GM21447 (cell line): ENCODE measurements around the gene PPP1R14B.

Experiments used
- ATAC-seq: cut with Tn5 transposase; IDR thresholded peaks from one replicate; pipeline ENCODE4 v1.9.1; 2021; ENCODE audit not compliant: unreplicated experiment

The PPP1R14B gene

DNA sequence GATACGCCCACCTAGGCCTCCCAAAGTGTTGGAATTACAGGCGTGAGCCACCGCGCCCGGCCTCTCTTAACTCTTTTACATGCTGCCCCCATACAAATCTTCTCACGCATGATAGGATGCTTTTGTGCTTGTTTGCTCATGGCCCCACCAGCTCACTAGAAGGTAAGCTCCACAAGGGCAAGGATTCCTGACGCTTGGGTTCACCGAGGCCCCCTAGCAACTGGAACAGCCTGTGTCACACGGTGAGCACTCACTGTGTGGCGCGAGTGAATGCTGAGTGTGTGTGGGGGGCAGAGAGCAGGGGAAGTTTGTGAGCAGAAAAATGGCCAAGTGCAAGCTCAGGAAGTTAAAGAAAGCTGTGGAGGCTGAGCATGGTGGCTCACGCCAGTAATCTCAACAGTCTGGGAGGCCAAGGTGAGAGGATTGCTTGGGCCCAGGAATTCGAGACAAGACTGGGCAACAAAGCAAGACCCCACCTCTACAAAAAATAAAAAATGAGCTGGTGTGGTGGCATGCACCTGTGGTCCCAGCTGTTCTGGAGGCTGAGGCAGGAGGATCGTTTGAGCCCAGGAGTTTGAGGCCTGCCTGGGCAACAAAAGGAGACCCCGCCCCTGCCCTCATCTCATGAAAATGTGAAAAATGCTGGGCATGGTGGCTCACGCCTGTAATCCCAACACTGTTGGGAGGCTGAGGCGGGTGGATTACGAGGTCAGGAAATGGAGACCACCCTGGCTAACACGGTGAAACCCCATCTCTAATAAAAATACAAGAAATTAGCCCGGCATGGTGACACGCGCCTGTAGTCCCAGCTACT is 35.4 kb upstream of the PPP1R14B start:
- no peak for ATAC-seq

DNA sequence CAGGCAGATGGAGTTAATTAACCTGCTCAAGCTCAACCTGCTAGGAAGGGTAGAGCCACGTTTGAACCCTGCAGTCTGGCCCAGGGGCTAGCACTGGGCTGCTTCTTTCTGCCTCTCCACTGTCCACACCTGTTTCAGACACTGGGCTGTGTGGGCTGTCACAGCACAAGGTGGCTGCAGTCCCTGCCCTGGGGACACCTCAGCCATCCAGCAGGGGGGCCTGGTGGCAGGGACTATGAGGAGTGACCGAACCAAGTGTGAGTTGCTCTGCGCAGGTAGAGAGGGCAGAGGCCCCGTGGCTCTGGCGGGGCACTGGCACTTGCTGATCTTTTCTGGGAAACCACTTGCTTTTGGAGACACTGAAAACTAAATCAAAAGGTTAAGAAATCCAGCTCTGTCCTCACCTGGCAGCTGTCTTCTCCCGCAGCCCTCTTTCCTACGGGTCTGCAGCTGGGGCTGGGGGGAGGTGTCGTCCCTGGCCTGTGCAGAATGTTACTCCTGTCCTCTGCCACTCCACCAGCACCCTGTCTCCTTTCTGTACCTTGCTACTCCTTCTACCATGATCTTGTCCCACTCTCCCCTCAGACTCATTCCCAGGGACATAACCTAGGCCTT is 31.9 kb upstream of the PPP1R14B start:
- ATAC-seq, result no peak

DNA sequence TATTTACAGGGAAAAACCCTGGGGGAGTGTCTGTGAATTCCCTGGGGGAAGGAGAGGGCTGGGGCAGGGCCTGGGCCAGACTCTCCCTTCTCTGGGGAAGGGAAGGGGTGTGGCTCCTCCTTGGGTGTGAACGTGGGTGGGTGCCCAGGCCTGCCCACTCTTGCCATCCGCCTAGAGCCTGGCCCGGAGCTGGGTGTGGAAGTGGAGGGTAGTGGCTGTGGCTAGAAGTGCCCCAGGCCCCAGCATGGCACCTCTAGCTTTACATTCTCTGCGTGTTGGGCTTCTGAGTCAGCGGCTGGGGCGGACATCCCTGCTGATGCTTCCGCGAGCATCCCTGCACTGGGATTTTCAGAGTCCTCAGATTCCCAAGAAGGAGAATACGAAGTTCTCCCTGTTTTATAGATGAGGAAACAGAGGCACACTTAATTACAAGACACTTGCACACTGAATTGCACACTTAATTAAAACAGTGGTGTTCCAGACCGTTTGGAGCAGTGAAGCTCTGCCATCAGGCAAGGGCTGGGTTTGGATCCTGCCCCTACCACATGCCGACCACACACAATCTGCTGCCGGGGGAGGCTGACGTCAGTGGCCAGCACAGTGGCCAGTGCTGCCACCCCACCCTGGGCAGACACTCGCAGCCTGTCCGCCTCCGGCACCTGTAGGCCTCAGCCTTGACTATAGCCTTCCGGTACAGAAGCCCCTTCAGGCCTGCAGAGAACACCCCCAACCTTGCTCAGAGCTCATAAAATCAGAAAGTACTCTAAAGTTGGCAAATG is 30.1 kb upstream of the PPP1R14B start:
- no peak for ATAC-seq

DNA sequence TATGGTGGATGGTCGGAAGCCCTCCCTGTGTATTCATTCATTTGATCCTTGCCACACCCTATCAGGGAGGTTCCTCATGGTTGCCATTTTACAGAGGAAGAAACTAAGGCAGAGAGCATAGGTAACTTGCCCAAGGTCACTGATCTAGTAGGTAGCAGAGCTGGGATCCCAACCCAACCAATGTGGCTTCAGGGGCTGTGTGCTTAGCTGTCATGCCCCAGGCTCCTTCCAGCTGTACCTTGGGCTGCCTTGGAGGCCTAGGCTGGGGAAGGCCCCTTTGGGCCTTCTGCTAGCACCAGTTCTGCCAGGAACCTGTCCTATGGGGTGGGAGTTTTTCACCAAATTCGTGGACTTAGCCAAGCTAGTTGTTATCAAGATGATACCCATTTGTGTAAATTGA is 29.1 kb upstream of the PPP1R14B start:
- ATAC-seq, result no peak

DNA sequence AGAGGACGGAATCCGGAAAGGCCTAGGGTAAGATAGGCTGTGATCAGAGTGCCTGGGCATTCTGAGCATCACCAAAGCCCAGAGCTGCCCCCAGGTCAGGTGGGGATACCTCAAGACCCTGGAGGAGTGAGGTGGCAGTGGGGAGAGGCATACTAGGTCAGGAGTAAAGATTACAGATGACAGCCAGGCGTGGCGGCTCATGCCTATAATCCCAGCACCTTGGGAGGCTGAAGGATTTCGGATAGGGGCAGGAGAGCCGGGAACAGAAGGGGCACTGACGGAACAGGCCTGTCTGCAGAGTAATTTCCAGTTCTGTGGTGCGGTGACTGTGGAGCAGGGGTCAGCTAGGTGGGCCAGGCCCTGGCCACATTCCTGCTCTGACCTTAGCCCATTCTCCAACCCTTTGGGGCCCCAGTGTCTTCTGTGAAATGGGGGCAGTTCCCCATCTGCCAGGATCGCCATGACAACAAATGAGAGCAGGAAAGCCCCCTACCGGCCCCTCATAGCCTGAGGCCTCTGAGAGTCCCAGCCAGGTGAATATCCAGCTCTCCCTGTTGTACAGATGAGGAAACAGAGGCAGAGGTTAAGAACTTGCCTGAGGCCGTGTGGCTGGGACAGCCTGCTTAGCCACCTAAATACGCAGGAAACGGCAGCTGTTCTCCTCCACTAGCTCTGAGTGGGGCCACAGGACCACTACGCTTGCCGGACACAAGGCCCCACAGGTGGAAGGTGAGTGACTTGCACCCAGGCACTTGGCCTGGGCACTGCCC is 28.5 kb upstream of the PPP1R14B start:
- no peak for ATAC-seq

DNA sequence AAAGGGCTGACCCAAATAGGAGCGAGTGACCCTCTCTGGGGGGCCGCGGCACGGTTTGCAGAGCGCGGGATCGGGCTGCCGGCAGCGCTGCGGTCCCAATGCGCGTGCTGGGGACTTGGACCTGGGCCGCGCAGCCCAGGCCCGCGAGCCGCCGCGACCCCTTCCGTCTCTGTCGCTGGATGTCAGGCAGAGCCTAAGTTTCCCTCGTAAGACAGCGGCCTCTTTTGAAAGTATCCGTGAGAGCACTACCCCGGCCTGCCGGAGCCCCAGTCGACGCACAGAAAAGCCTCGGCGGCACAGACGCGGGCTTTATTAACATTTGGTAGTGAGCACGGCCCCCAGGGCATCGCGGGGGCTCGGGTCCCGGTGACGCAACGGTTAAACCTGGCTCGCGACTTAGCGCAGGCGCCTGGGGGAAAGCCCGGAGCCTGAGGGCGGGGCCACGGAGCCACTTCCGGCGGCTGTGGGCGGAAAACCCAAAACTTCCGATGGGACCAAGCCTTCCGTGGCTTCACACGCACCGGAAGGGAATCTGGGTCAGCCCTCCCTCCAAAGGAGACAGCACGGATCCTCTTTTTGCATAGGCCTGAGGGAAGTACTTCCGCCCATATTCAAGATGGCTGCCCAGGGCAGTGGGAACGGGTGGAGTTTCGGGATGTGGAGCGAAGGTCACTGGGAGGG is 22.9 kb upstream of the PPP1R14B start:
- peak; percentile 66 for ATAC-seq

DNA sequence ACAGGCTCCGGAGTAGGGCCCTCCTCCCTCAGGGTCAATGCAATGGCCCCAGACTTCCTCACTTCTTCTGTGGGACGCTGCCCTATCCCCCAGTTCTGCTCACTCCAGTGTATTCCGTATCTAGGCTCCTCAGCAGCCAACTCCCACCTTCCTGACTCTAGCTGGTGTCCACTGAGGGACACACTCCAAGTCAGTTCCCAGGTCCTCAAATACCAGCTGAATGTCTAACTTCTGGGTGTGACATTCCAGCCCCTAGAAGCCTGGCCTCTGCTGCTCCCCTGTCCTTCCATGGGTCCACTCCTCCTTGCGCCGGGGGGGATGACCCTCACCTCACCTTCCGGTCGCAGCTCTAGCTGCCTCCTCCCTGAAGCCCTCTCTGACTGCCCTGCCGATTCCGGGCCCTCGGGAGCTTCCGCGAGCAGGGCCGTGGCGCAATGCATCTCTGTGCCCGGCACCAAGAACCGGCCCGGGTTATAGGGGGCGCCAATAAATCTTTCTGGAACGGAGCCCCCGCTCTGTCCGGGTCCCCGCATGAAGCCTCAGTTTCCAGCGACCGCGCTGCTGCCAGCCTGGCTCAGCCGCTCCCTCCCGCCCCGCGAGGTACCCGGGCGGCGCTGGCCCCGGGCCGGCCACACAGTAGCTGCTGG is 22.3 kb upstream of the PPP1R14B start:
- ATAC-seq, result peak; percentile 6

DNA sequence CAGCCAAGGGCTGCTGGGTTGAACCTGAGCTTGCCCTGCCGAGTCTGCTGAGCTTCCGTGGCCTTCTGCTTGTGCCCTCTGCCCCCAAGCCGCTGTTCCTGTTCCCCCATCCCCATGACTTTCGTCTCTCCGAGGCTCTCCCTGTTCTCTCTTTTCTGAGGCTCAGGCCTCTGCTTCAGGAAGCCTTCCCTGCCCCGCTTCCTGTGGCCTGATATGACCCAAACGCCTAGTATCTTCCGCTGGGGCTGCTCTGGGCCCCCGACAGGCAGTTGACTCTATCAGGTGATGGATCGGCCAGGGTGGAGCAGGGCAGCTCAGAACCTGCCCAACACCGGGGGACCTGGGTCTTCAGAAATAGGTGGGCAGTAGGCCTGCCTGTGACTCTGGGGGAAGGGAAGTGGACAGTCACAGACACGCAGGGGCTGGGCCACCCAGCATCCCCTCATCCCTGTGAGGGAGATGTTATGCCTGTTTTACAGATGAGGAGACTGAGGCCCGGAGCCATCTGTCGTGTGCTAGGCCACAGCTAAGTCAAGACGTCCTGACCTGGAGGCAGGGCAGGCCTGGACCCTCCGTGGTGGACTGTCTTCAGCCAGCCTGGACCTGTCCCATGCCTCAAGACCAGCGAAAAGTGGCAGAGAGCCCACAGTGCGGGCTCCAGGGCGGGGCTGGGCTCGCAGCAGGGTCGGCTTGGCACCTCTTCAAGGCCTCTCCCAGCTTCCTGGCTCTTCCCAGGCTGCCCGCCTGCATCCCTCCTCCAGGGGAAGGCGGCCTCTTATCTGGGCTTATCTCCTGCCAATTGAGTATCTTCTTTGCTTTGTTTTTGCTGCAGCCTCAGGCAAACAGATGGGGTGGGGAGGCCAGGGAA is 21.5 kb upstream of the PPP1R14B start:
- no peak for ATAC-seq

DNA sequence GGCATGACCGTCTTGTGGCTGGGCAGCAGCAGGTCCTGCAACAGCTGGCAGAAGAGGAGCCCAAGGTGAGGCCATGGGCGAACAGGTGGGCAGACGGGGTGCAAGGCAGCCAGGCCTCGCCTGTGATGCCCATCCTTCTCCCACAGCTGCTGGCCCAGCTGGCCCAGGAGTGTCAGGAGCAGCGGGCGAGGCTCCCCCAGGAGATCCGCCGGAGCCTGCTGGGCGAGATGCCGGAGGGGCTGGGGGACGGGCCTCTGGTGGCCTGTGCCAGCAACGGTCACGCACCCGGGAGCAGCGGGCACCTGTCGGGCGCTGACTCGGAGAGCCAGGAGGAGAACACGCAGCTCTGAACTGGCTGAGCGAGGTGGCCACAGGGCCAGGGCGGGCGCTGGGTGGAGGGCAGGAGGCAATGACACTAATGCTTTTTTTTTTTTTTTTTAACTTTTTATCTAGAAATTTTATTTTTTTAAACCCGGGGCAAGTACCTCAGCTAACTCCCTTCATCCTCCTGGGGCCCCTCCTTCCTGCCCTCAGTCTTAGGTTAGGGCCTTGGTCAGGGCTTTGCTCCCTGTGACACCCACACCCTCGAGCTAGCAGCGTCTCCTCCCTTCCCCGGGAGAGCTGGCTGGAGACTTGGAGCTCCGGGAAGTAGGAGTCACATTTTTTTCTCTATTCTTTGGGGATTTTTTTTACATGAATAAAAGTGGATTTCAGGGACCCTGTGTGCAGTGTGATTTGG is 20.6 kb upstream of the PPP1R14B start:
- no peak for ATAC-seq

DNA sequence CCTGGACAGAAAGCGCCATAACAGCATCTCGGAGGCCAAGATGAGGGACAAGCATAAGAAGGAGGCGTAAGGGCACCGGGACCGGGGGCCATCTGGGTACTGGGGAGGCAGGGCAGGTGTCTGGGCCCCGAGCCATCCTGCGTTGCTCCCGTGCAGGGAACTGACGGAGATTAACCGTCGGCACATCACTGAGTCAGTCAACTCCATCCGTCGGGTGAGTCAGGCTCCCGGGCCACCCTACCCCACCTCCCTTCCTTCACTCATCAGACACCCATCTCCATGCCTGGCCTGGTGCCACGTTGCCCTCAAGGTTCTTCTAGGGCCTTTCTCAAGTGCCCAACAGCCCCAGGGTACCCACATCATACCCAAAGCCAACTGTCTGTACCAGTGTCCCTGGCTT is 19.6 kb upstream of the PPP1R14B start:
- ATAC-seq, result no peak

DNA sequence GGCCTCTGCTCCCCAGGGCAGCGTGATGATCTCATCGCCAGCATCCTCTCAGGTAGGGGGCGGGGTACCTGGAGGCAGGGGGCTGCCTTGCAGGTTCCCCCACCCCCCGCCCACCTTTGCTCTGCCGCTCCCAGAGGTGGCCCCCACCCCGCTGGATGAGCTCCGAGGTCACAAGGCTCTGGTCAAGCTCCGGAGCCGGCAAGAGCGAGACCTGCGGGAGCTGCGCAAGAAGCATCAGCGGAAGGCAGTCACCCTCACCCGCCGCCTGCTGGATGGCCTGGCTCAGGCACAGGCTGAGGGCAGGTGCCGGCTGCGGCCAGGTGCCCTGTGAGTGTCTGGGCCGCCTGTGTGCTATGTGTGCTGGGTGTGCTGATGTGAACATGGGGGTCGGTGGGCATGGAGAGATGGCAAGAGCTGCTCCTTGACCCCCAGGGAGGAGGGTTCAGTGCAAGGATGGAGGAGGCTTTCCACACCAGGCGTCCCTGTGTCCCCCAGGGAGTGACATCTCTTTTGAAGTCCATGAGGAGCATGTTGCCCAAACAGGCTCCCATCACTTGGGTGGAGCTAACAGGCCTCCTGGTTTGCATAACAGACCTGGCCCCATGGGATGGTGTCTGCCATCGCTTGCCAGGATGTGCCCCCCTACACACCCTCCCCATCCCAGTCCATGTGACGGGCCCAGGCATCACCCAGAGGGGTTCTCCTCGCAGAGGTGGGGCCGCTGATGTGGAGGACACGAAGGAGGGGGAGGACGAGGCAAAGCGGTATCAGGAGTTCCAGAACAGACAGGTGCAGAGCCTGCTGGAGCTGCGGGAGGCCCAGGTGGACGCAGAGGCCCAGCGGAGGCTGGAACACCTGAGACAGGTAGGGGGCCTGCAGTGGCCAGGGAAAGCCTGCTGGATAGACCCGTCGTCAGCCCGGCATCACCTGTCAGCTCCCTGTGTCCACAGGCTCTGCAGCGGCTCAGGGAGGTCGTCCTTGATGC is 18.7 kb upstream of the PPP1R14B start:
- ATAC-seq, result no peak

DNA sequence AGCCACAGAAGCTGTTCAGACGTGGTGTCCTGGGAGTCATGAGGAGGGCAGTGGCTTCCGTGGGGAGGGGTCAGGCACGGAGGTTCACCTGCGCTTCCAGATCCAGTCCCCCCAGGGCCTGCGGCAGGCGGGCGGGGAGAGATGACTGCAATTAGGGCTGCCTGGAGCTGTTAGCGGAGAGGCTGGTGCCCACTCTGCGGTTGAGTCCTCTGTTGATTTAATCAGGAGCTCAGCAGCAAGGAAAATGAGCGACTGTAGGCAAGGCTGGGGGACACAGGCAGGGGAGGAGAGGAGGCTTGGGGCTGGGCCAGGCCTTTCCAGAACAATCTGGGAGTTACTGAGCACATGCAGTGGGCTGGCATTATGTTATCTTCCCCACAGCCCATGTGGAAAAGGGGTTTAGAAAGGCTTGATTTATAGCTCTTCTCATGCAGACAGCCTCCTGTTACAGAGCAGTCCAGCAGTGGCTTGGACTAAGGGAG is 17.7 kb upstream of the PPP1R14B start:
- no peak for ATAC-seq

DNA sequence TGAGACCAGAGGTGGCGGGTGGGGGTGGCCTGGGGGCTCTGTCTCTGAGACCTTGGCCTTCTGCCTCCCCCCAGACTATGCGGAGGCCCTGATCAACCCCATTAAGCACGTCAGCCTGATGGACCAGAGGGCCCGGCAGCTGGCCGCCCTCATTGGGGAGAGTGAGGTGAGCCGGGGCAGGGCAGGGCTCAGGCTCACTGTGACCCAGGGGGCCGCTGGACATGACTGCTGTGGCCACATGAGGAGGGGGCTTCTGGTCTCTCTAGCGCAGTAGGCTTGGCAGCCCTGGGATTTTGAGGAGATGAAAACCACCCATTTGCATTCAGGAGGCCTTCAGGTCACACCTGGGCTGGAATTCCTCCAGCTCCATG is 17.2 kb upstream of the PPP1R14B start:
- ATAC-seq, result no peak

DNA sequence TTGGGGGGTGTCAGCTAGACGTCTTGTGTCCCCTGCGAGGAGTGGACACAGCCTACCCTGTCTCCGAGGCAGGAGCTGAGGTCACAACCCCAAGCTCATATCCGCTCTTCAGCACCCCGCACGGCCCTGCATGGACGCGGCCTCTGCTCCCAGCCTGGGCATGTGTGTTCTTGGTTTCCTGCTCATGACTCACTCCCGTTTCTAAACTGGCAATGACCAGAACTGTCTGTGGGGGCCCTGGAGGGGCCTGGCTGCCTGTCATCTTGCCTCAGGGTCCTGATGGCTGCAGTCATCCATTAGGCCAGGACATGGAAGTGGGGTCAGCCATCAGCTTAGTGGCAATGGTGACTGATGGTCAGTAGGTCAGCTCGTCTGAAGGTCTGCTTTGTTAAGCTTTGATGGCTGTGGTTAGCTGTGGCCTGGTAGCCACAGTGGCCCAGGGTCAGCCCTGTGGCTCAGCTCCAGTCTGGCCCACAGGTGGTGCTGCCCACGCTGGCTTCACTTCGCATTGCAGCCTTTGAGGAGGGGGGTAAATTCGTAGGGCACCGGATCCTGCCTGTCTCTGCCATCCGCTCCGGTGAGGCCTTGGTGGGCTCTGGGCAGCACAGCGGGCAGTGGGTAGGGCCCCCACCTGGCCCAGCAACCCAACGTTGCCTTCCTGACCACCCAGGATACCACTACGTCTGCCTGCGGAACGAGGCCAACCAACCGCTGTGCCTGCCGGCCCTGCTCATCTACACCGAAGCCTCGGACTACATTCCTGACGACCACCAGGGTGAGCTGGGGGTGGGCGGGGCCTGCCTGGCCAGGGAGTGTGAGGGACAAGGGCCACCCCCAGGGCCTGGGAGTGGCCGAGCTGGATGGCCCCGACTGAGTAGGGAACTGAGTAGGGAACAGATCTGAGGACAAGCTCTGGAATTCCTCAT is 16.5 kb upstream of the PPP1R14B start:
- no peak for ATAC-seq

DNA sequence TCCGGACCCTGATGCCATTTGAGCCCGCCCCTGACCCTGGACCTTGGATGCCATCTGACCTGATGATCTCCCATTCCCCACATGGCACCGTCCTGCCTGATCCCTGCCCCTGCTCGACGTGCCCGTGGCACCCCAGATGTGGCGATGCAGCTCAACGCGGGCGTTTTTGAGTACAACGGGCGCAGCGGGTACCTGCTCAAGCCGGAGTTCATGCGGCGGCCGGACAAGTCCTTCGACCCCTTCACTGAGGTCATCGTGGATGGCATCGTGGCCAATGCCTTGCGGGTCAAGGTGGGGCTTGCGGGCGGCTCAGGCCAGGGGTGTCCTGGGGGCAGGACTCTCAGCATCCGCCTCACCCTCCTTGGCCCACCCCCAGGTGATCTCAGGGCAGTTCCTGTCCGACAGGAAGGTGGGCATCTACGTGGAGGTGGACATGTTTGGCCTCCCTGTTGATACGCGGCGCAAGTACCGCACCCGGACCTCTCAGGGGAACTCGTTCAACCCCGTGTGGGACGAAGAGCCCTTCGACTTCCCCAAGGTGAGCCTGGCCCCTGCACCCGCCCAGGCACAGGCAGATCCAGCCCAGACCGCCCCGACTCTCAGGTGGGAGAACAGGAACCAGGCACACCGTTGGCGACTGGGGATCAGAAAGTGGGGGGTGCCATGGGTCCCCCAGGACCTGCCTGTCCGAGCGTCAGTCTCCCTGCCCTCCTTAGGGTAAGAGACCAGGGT is 15.7 kb upstream of the PPP1R14B start:
- no peak for ATAC-seq
